Stomach (tissue), 4 donors: ENCODE measurements around the gene PXYLP1.

ENCODE experiments used
- CTCF ChIP-seq, 7 experiments: fragments of 450-650 bp in 4 of 7; fragments of 200-600 bp in 3 of 7; sonication (generic) in 3 of 7; IDR thresholded peaks; one replicate each; pipeline ENCODE4 v1.5.1; 2016 to 2019; ENCODE audit warnings: antibody characterized with exemption in 7 of 7, control low read depth in 2 of 7, mild to moderate bottlenecking in 1 of 7
- EP300 ChIP-seq: sonication (generic); formaldehyde crosslinking; IDR thresholded peaks from one replicate; pipeline ENCODE4 v1.6.1; 2017; ENCODE audit warnings: antibody characterized with exemption
- POLR2A ChIP-seq, 4 donors: fragments of 450-650 bp; IDR thresholded peaks; one replicate each; pipeline ENCODE4 v1.6.1; 2016; ENCODE audit warnings: antibody characterized with exemption in 4 of 4, control low read depth in 2 of 4, mild to moderate bottlenecking in 1 of 4, moderate library complexity in 1 of 4

GRCh38 chr3:141341536-141341935 lies 109.9 kb downstream of the PXYLP1 start:
- no peak for TF ChIP-seq CTCF (IDR thresholded peaks at IDR 0.05)
- no peak for TF ChIP-seq POLR2A (IDR thresholded peaks at IDR 0.05)
- TF ChIP-seq EP300, result no peak
